Stimulated activated naive CD8-positive, alpha-beta T cell treated with anti-CD3 and anti-CD28 coated beads, Interleukin-15, amount 100 ng/mL, for 72 hours (primary cell): ENCODE data around the gene AP1S1.
A peak's percentile ranks its signal among the peaks of the same experiment; 100 is the strongest.

ENCODE experiments used
- ATAC-seq: fragments of 150-1000 bp; cut with Tn5 transposase; 2 replicates; pipeline ENCODE4 v1.10.0; 2021; ENCODE audit warnings: mild to moderate bottlenecking, moderate library complexity
- DNase-seq, 2 donors: peaks; one replicate each; pipeline ENCODE4 v3.0.0; 2021 to 2022
- H3K27ac Mint-ChIP-seq, 2 donors: one replicate each; pipeline ENCODE4 v1.8.0; 2022; ENCODE audit warnings: mild to moderate bottlenecking in 2 of 2, mixed read lengths in 2 of 2, moderate library complexity in 2 of 2
- H3K27me3 Mint-ChIP-seq: one replicate; pipeline ENCODE4 v1.8.0; 2022; ENCODE audit warnings: mixed read lengths
- H3K4me1 Mint-ChIP-seq: one replicate; pipeline ENCODE4 v1.8.0; 2022; ENCODE audit warnings: mild to moderate bottlenecking, mixed read lengths
- H3K4me3 Mint-ChIP-seq, 2 donors: one replicate each; pipeline ENCODE4 v1.8.0; 2022; ENCODE audit warnings: mild to moderate bottlenecking in 2 of 2, mixed read lengths in 2 of 2, moderate library complexity in 1 of 2
- H3K9me3 Mint-ChIP-seq, 2 donors: one replicate each; pipeline ENCODE4 v1.8.0; 2022; ENCODE audit warnings: mixed read lengths in 2 of 2

Gene AP1S1

GRCh38 chr7:101169838-101170551, 15.7 kb downstream of the AP1S1 start:
- Mint-ChIP-seq H3K9me3 (no peaks in the 10 kb centered on the region), H3K4me1 (peaks cover 93% of the 10 kb centered on the region), H3K27ac (no peak overlapping the region), H3K4me3 (peak overlapping the region; percentile 53 to 67), H3K27me3 (peaks cover 100% of the 10 kb centered on the region)
- ATAC-seq (peak; percentile 39), DNase-seq (peak; percentile 81 to 84)

- no peaks in the 10 kb centered on the region for H3K9me3 Mint-ChIP-seq
- ATAC-seq = no peak
- peaks cover 84% of the 10 kb centered on the region for H3K4me1 Mint-ChIP-seq
- no peak overlapping the region for H3K27ac Mint-ChIP-seq
- H3K27me3 Mint-ChIP-seq = peaks cover 100% of the 10 kb centered on the region
- peak overlapping the region; percentile 64 to 83 for H3K4me3 Mint-ChIP-seq
- peak in 1 of 2 donors; percentile 25 for DNase-seq
These were observed 16.6 kb downstream of the AP1S1 start for GRCh38 chr7:101170617-101171441.

- ATAC-seq (no peak), DNase-seq (no peak)
- Mint-ChIP-seq H3K9me3 (no peaks in the 10 kb centered on the region), H3K4me1 (peaks cover 78% of the 10 kb centered on the region), H3K27me3 (peaks cover 100% of the 10 kb centered on the region), H3K27ac (no peak overlapping the region), H3K4me3 (peak overlapping the region; percentile 64 to 83)
These were observed 17.2 kb downstream of the AP1S1 start for GRCh38 chr7:101171442-101171837.

DNA sequence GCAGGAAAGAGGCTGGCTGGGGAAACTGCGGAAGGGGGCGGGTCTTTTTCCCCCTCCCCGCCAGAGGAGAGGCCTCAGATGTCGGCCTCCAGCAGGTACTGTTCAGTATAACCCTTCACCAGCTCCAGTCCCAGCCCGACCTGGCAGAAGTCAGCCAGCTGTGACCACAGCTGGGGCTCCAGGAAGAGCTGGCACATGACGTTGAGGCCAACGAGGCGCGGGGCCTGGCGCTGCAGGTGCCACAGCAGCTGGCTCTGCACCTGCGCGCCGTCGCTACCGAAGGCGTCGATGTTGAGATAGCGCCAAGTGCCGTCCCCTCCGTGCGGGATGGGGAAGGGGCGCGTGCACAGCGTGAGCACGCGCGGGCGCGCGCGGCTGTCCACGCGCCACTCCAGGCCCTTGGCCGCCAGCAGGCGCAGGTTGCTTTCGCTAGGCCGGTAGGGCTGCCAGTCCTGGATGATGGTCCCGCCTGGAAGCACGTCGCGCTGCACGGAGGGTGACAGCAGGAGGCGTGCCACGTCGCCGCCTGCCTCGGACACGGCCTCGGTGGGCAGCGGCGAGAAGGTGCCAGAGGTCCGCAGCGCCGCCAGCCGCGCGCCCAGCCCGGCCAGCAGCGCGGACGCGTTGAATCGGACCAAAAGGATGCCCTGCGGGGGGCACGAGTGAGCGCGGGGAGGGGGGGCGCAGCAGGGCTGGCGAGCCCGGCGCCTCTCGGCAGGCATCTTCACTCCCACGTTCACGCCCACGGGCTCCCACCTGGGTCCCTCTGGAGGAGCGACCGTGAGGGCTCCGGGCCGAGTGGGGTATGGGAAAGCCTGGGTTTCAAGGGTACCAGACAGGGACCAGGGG, 18.0 kb downstream of the AP1S1 start:
- Mint-ChIP-seq H3K4me1 (peaks cover 70% of the 10 kb centered on the region), H3K27ac (no peak overlapping the region), H3K9me3 (no peaks in the 10 kb centered on the region), H3K27me3 (peaks cover 100% of the 10 kb centered on the region), H3K4me3 (peak overlapping the region; percentile 64 to 83)
- DNase-seq = no peak
- no peak for ATAC-seq

GRCh38 chr7:101172854-101173751, 18.8 kb downstream of the AP1S1 start:
- DNase-seq (peak in 1 of 2 donors; percentile 45), ATAC-seq (peak; percentile 37)
- no peaks in the 10 kb centered on the region for H3K9me3 Mint-ChIP-seq
- H3K4me1 Mint-ChIP-seq = peaks cover 67% of the 10 kb centered on the region
- no peak overlapping the region for H3K27ac Mint-ChIP-seq
- peaks cover 100% of the 10 kb centered on the region for H3K27me3 Mint-ChIP-seq
- peak overlapping the region; percentile 61 to 83 for H3K4me3 Mint-ChIP-seq

GRCh38 chr7:101173752-101174244, 19.5 kb downstream of the AP1S1 start:
- peak overlapping the region in 1 of 2 donors; percentile 64 for H3K27ac Mint-ChIP-seq

GRCh38 chr7:101174322-101174854, 20.1 kb downstream of the AP1S1 start:
- DNase-seq (peak in 1 of 2 donors; percentile 16), ATAC-seq (peak; percentile 37)
- H3K27ac Mint-ChIP-seq = no peak overlapping the region
- peak overlapping the region; percentile 70 to 83 for H3K4me3 Mint-ChIP-seq
- no peaks in the 10 kb centered on the region for H3K9me3 Mint-ChIP-seq
- H3K27me3 Mint-ChIP-seq = peaks cover 100% of the 10 kb centered on the region
- H3K4me1 Mint-ChIP-seq = peaks cover 61% of the 10 kb centered on the region

More at GRCh38 chr7:101173752-101174244, 19.5 kb downstream of the AP1S1 start:
- no peaks in the 10 kb centered on the region for H3K9me3 Mint-ChIP-seq
- H3K27me3 Mint-ChIP-seq = peaks cover 100% of the 10 kb centered on the region
- H3K4me3 Mint-ChIP-seq = peak overlapping the region; percentile 70 to 83
- peaks cover 61% of the 10 kb centered on the region for H3K4me1 Mint-ChIP-seq
- ATAC-seq (peak; percentile 80), DNase-seq (peak; percentile 77)

GRCh38 chr7:101175664-101176063, 21.4 kb downstream of the AP1S1 start:
- Mint-ChIP-seq H3K27ac (no peak overlapping the region), H3K27me3 (peaks cover 100% of the 10 kb centered on the region)
- DNase-seq = no peak

DNA sequence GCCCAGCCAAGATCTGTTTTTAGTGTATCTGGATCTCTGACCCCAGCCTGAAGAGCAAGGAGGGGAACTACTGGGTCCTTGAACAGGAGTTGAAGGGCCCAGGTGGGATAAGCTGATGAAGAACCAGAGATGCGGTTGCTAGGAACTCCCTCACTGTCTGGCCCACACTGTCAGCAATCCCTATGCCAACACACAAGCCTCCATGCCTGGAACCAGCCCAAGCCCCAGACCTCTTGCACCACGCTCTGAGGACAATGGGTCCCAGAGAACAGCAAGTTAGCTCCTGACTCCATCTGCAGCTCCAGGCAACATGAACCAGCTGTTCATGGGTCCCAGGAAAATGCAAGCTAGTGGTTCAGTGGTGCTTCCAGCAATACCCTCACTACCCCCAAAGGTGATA, 23.4 kb downstream of the AP1S1 start:
- Mint-ChIP-seq H3K27ac (no peak overlapping the region), H3K27me3 (peaks cover 97% of the 10 kb centered on the region), H3K4me3 (no peak overlapping the region), H3K4me1 (peaks cover 44% of the 10 kb centered on the region), H3K9me3 (no peaks in the 10 kb centered on the region)
- ATAC-seq = no peak
- no peak for DNase-seq

More at GRCh38 chr7:101175664-101176063, 21.4 kb downstream of the AP1S1 start:
- H3K4me1 Mint-ChIP-seq = peaks cover 61% of the 10 kb centered on the region
- no peak overlapping the region for H3K4me3 Mint-ChIP-seq
- no peak for ATAC-seq
- H3K9me3 Mint-ChIP-seq = no peaks in the 10 kb centered on the region

DNA sequence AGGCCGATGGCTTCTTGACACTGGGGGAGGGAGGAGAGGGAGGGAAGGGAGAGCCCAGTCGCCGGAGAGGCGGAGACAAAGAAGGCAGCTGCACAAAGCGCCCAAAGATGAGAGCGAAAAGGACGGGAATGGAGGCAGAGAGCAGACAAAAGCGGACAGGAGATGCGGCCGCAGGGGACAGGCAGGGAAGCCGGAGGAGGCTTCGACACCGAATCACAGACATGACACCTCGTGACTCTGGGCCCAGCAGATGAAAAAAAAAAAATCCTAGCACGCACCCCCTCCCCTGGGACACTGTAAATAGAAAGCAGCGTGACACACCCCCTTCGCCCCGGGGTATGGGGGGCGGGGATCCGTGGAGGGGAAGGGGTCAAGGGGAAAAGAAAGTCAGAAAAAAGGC, 24.8 kb downstream of the AP1S1 start:
- peaks cover 86% of the 10 kb centered on the region for H3K27me3 Mint-ChIP-seq
- H3K27ac Mint-ChIP-seq = peak overlapping the region in 1 of 2 donors; percentile 43
- ATAC-seq (no peak), DNase-seq (no peak)
- H3K4me1 Mint-ChIP-seq = peaks cover 29% of the 10 kb centered on the region
- peak overlapping the region; percentile 26 to 27 for H3K4me3 Mint-ChIP-seq
- no peaks in the 10 kb centered on the region for H3K9me3 Mint-ChIP-seq

DNA sequence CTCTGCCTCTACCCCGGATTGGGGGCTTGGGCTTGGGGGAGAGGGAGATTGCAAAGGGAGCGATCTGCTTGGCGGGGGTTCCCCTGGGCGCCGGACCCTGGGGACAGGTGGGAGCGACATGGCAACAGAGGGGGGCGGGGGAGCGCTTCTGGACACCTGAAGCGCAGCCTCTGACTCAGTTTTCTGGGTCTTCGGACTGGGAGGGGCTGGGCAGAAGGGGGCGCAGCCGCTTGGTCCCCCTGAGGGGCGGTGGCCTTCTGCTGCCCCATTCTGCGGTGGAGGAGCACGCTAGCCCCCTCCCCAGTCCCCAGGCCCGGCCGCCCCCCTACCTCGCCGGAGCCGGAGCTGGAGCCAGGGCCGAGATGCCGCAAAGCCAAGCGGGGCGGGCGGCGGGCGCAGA, 25.4 kb downstream of the AP1S1 start:
- Mint-ChIP-seq H3K4me1 (peaks cover 23% of the 10 kb centered on the region), H3K9me3 (no peaks in the 10 kb centered on the region), H3K4me3 (no peak overlapping the region), H3K27me3 (peaks cover 85% of the 10 kb centered on the region), H3K27ac (no peak overlapping the region)
- DNase-seq (no peak), ATAC-seq (no peak)

DNA sequence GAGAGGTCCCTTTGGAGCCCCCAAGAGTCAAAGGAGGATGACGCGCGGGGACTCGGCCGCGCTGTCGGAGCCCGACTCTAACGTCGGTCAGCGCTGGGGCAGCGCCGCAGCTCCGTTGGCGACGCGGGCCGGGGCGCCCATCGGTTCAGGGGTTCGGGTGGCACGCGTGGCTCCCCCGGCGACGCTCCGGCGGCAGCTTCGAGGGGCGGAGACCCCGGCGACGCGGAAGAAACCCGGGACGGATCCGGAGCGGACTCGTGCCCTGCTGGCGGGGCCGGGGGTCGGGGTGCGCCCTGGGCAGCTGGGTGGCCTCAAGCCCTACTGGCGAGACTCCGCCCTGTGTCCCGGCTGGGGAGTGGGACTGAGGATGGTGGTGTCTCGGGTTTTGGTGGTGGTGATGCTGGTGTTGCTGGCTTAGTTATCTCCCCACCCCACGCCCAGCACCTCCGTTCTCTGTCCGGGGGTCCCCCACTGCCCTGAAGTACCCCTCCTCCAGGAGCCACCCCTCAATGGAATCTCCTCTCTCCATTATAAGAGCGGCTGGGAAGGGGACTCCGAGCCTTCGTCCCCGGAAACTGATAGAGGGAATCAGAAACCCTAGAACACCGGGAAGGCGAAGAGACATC, 26.0 kb downstream of the AP1S1 start, which contains the start of gene NAT16:
NAT16 (minus strand) TSS at position 164 of the 626 bp plus-strand sequence. CDS start 5,486 bp downstream, outside the sequence.
- H3K27ac Mint-ChIP-seq = peak within 1 kb of the TSS in 1 of 2 donors; percentile 25
- no peaks in the 10 kb centered on the region for H3K9me3 Mint-ChIP-seq
- ATAC-seq (peak; percentile 7), DNase-seq (no peak)
- peaks cover 85% of the 10 kb centered on the region for H3K27me3 Mint-ChIP-seq
- peaks cover 22% of the 10 kb centered on the region for H3K4me1 Mint-ChIP-seq
- peak within 1 kb of the TSS; percentile 35 to 56 for H3K4me3 Mint-ChIP-seq

DNA sequence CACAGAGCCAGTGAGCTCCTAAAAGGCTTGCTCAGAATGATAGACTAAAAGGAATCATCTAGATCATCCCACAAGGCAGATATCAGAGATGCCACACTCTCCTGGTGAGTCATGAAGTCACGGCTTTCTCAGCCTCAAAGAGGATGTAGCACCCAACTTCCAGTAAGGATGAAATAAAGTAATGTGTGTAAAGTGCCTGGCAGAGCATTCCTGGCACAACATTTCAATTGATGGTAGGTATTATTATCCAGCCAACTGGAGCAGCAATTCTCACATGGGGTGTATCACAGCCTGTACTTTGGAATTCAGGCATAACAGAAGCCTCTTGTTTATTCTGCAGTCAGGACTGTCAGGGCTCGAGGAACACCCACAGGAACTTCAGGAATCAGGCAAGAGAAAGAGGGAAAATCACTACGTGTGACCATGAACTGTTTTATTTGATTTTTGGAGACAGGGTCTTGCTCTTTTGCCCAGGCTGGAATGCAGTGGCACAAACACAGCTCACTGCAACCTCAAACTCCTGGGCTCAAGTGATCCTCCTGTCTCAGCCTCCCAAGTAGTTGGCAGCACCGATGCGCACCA, 31.1 kb downstream of the AP1S1 start:
- Mint-ChIP-seq H3K27me3 (peaks cover 47% of the 10 kb centered on the region), H3K4me1 (peaks cover 6% of the 10 kb centered on the region), H3K4me3 (no peak overlapping the region), H3K27ac (no peak overlapping the region), H3K9me3 (no peaks in the 10 kb centered on the region)
- DNase-seq = no peak
- ATAC-seq = no peak
